PC-9 (cell line): Measurements from ENCODE around the gene GRID2.

Experiments used
- CTCF ChIP-seq: fragments of 200-600 bp; sonication (generic); conservative IDR thresholded peaks from 2 replicates; pipeline ENCODE4 v1.6.1; 2017; ENCODE audit warnings: mixed run types, antibody characterized with exemption, mild to moderate bottlenecking, moderate library complexity
- EZH2 ChIP-seq: fragments of 200-600 bp; sonication (generic); IDR thresholded peaks from 2 replicates; pipeline ENCODE4 v1.8.0; 2017; ENCODE audit warnings: antibody characterized with exemption, low read depth

- TF ChIP-seq CTCF (no peak), EZH2 (no peak)
Observed at GRCh38 chr4:92520563-92520962, 216.8 kb downstream of the GRID2 start.
